Kidney glomerular epithelial cell (primary cell): Measurements from ENCODE around the gene CWC15.
"Not testable (repeated sequence)": the region's sequence is repeated elsewhere in the genome, so short reads cannot be mapped to it uniquely, and the experiment has no call there.

Source experiments
- DNase-seq: peaks from one replicate; lab custom pipeline; 2025; lab: John Stamatoyannopoulos, UW

Gene CWC15

GRCh38 chr11:94954753-94955152 is 18.6 kb downstream of the CWC15 start:
- DNase-seq: no peak

- peak; percentile 95 for DNase-seq
Observed at GRCh38 chr11:94948070-94948617, 25.2 kb downstream of the CWC15 start.

- DNase-seq: no peak
Observed at GRCh38 chr11:94946812-94947211, 26.5 kb downstream of the CWC15 start.

GRCh38 chr11:94941131-94941530 is 32.2 kb downstream of the CWC15 start:
- no peak for DNase-seq

GRCh38 chr11:94939346-94939745 is 34.0 kb downstream of the CWC15 start:
- no peak for DNase-seq

GRCh38 chr11:94938095-94939055 is 35.0 kb downstream of the CWC15 start:
- DNase-seq: peak; percentile 85

GRCh38 chr11:94934846-94935245 is 38.5 kb downstream of the CWC15 start:
- DNase-seq: no peak

- peak; percentile 14 for DNase-seq
Observed at GRCh38 chr11:94934362-94934761, 39.0 kb downstream of the CWC15 start.

- peak; percentile 97 for DNase-seq
Observed at GRCh38 chr11:94933223-94934130, 39.9 kb downstream of the CWC15 start.

GRCh38 chr11:94932503-94932902 is 40.9 kb downstream of the CWC15 start:
- no peak for DNase-seq

GRCh38 chr11:94932072-94932471 is 41.3 kb downstream of the CWC15 start:
- not testable (repeated sequence) for DNase-seq

- DNase-seq: no peak
Observed at GRCh38 chr11:94928117-94928990, 45.0 kb downstream of the CWC15 start.

GRCh38 chr11:94926698-94927237 is 46.6 kb downstream of the CWC15 start:
- DNase-seq: peak; percentile 35

- DNase-seq: no peak
Observed at GRCh38 chr11:94926271-94926625, 47.1 kb downstream of the CWC15 start.

- peak; percentile 86 for DNase-seq
Observed at GRCh38 chr11:94925422-94926270, 47.7 kb downstream of the CWC15 start.

- no peak for DNase-seq
Observed at GRCh38 chr11:94924612-94925011, 48.7 kb downstream of the CWC15 start.

GRCh38 chr11:94924171-94924572 is 49.2 kb downstream of the CWC15 start:
- DNase-seq: no peak

- no peak for DNase-seq
Observed at GRCh38 chr11:94923004-94923334, 50.4 kb downstream of the CWC15 start.

GRCh38 chr11:94922321-94923003 is 50.9 kb downstream of the CWC15 start:
- no peak for DNase-seq

GRCh38 chr11:94920311-94920710 is 53.0 kb downstream of the CWC15 start:
- no peak for DNase-seq
